K562 (cell line): ENCODE data around the gene FAAP100.

ENCODE experiments used
- CBX3 ChIP-seq, 2 experiments: IDR thresholded peaks; 1 replicate in 1 of 2; 2 replicates in 1 of 2; pipeline ENCODE4 v1.6.1; 2012; ENCODE audit warnings: inconsistent platforms in 2 of 2, low read length in 2 of 2, borderline replicate concordance in 1 of 2, control low read depth in 1 of 2
- CC2D1A ChIP-seq: fragments of 450-650 bp; IDR thresholded peaks from 2 replicates; pipeline ENCODE4 v1.6.1; 2017; ENCODE audit warnings: mild to moderate bottlenecking
- FOS ChIP-seq: IDR thresholded peaks from 3 replicates; pipeline ENCODE4 v1.6.1; 2011; ENCODE audit not compliant: insufficient read length; ENCODE audit errors: extremely low read depth
- MYC ChIP-seq, 2 experiments: fragments of 250-450 bp in 1 of 2; sonication (Bioruptor Pico) in 1 of 2; IDR thresholded peaks; 2 replicates each; pipeline versions ENCODE4 v1.5.1 to v1.6.1; 2012 to 2021; ENCODE audit warnings: low read depth in 2 of 2, borderline replicate concordance in 1 of 2, improper control_type of control experiment in 1 of 2, low read length in 1 of 2, mild to moderate bottlenecking in 1 of 2, moderate library complexity in 1 of 2
- ZBTB7A ChIP-seq: IDR thresholded peaks from 2 replicates; pipeline ENCODE4 v1.6.1; 2011; ENCODE audit warnings: low read depth, mild to moderate bottlenecking, low read length, moderate library complexity, borderline replicate concordance; ENCODE audit not compliant: control insufficient read depth
- ZNF830 ChIP-seq: fragments of 250-450 bp; sonication (Bioruptor Pico); IDR thresholded peaks from 2 replicates; pipeline ENCODE4 v1.5.0; 2021; ENCODE audit warnings: mild to moderate bottlenecking
- TF ChIP-seq, protein P1 (sequence below), 3 experiments: IDR thresholded peaks in 2 of 3; conservative IDR thresholded peaks in 1 of 3; 2 replicates each; pipeline ENCODE4 v1.5.1; 2011 to 2012; ENCODE audit warnings: low read length in 3 of 3, mild to moderate bottlenecking in 3 of 3, control low read depth in 2 of 3, improper control_type of control experiment in 1 of 3, inconsistent platforms in 1 of 3, low read depth in 1 of 3, mixed read lengths in 1 of 3, moderate library complexity in 1 of 3; ENCODE audit not compliant: insufficient read depth in 2 of 3
- TF ChIP-seq, protein P2 (sequence below): fragments of 250-450 bp; sonication (Bioruptor Pico); IDR thresholded peaks from 2 replicates; pipeline ENCODE4 v1.4.0; 2020; ENCODE audit warnings: borderline replicate concordance

GRCh38 chr17:81511554-81511803 lies 40.7 kb downstream of the FAAP100 start:
- TF ChIP-seq, protein P1, sequence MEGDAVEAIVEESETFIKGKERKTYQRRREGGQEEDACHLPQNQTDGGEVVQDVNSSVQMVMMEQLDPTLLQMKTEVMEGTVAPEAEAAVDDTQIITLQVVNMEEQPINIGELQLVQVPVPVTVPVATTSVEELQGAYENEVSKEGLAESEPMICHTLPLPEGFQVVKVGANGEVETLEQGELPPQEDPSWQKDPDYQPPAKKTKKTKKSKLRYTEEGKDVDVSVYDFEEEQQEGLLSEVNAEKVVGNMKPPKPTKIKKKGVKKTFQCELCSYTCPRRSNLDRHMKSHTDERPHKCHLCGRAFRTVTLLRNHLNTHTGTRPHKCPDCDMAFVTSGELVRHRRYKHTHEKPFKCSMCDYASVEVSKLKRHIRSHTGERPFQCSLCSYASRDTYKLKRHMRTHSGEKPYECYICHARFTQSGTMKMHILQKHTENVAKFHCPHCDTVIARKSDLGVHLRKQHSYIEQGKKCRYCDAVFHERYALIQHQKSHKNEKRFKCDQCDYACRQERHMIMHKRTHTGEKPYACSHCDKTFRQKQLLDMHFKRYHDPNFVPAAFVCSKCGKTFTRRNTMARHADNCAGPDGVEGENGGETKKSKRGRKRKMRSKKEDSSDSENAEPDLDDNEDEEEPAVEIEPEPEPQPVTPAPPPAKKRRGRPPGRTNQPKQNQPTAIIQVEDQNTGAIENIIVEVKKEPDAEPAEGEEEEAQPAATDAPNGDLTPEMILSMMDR (IDR thresholded peaks at IDR 0.05 in 2 of 3, conservative IDR thresholded peaks at IDR 0.05 in 1 of 3; ENCODE audit: insufficient read depth in 2 of 3, low read depth in 1 of 3, low read length in 3 of 3) = no peak
- TF ChIP-seq ZBTB7A (no peak), MYC (IDR thresholded peaks at IDR 0.05; ENCODE audit: low read depth, low read length) (no peak), MYC (CRISPR knock-in tag; IDR thresholded peaks at IDR 0.05; ENCODE audit: borderline replicate concordance, low read depth) (no peak), ZNF830 (no peak), FOS (no peak), CBX3 (IDR thresholded peaks at IDR 0.05; ENCODE audit: borderline replicate concordance in 1 of 2, low read length in 2 of 2) (no peak), CC2D1A (no peak)
- TF ChIP-seq, protein P2, sequence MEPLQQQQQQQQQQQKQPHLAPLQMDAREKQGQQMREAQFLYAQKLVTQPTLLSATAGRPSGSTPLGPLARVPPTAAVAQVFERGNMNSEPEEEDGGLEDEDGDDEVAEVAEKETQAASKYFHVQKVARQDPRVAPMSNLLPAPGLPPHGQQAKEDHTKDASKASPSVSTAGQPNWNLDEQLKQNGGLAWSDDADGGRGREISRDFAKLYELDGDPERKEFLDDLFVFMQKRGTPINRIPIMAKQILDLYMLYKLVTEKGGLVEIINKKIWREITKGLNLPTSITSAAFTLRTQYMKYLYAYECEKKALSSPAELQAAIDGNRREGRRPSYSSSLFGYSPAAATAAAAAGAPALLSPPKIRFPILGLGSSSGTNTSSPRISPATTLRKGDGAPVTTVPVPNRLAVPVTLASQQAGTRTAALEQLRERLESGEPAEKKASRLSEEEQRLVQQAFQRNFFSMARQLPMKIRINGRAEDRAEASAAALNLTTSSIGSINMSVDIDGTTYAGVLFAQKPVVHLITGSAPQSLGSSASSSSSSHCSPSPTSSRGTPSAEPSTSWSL (CRISPR knock-in tag) = no peak
